Measurements from ENCODE around the gene TRMT2B. TPM values are rescaled to one million over a fixed set of nuclear protein-coding genes. Genes with fewer than 3 reads are reported as not detected.

TRMT2B gene
- total RNA-seq, result 10 to 100 TPM in 1 of 2 donors, 1 to 10 TPM in 1; 9.3 to 12.7 TPM

GRCh38 chrX:101051549-101052302 is at the start of gene TRMT2B:
TRMT2B (minus strand) TSS chrX:101052111; CDS start chrX:101042289, 9,822 bp downstream.

GRCh38 chrX:101097546-101098453 is 45.9 kb upstream of the TRMT2B start, which contains the start of gene CENPI:
CENPI (plus strand) TSS chrX:101098204; CDS start chrX:101101071, 2,867 bp downstream.

GRCh38 chrX:101078716-101079598 is 27.0 kb upstream of the TRMT2B start, which contains the start of gene TMEM35A:
TMEM35A (plus strand) TSS chrX:101078879; CDS start chrX:101079003, 124 bp downstream.

GRCh38 chrX:100969408-100969807 is 82.5 kb downstream of the TRMT2B start, which contains the start of gene ARL13A:
ARL13A (plus strand) TSS chrX:100969708; CDS start chrX:100973690, 3,982 bp downstream.

Other genes starting within 250 kb of the TRMT2B start
- 10 to 100 TPM; 18.9 to 25.3 TPM for gene CSTF2, start 231.7 kb downstream of the TRMT2B start, total RNA-seq
- not detected for gene NOX1, start 177.8 kb downstream of the TRMT2B start, total RNA-seq
- gene XKRX, start 123.2 kb downstream of the TRMT2B start, total RNA-seq, result under 1 TPM; under 0.01 TPM
- gene ARL13A, start 82.4 kb downstream of the TRMT2B start, total RNA-seq, result not detected
- gene TMEM35A, start 26.8 kb upstream of the TRMT2B start, total RNA-seq, result not detected
- 10 to 100 TPM; 15.5 to 37.6 TPM for gene CENPI, start 46.1 kb upstream of the TRMT2B start, total RNA-seq
- under 1 TPM; under 0.01 to 0.33 TPM for gene DRP2, start 167.7 kb upstream of the TRMT2B start, total RNA-seq
- gene TAF7L, start 239.2 kb upstream of the TRMT2B start, total RNA-seq, result 1 to 10 TPM in 1 of 2 donors, under 1 TPM in 1; under 0.01 to 1.3 TPM

Measured in melanocyte of skin (primary cell).